NCI-H1105 treated with DMSO at 0.1 percent for 48 hours (cell line): ENCODE results near the gene POLR2M.

Experiments used
- DNase-seq: peaks from one replicate; lab custom pipeline; 2025; lab: John Stamatoyannopoulos, UW

Gene POLR2M

DNA sequence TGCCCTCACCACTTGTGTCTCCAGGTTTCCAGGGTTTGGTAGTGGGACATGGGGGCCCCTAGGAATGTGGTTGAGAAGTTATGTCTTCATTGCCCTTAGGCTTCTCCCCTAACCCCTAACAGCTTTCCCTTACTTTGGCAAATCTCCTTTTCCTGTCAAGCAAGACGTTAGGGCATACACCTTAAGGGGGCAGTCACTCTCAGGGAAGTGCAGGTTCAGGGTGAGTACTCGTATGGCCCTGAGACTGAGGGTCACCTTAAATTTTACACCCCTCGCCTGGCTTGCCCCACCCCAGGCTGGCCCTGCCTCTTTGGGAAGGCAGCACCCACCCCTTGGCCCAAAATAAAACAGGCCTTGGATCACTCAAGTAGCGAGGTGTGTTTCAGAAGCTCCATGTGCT is 33.5 kb downstream of the POLR2M start:
- no peak for DNase-seq

- DNase-seq = no peak
Measured at GRCh38 chr15:57741089-57741488, 34.6 kb downstream of the POLR2M start.

- DNase-seq = no peak
Measured at GRCh38 chr15:57743424-57743823, 36.9 kb downstream of the POLR2M start.

DNA sequence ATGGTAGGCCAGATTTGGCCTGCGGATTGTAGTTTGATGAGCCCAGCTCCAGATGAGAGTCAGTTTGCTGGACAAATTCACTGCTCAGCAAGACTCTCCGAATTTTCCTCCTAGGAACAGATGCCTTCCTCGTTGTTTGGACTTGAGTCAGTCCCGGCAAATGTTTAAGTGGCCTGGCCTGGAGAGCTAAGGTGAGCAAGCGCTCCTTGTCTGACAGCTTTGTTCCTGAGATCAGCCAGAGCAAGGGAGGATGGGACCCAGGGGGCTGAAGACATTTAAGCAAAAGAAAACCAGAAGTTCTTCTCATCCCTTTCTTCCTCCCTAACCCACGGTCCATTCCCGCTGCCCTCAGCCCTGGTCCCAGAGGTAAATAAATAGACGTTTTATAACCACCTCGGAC is 40.3 kb downstream of the POLR2M start:
- no peak for DNase-seq

DNA sequence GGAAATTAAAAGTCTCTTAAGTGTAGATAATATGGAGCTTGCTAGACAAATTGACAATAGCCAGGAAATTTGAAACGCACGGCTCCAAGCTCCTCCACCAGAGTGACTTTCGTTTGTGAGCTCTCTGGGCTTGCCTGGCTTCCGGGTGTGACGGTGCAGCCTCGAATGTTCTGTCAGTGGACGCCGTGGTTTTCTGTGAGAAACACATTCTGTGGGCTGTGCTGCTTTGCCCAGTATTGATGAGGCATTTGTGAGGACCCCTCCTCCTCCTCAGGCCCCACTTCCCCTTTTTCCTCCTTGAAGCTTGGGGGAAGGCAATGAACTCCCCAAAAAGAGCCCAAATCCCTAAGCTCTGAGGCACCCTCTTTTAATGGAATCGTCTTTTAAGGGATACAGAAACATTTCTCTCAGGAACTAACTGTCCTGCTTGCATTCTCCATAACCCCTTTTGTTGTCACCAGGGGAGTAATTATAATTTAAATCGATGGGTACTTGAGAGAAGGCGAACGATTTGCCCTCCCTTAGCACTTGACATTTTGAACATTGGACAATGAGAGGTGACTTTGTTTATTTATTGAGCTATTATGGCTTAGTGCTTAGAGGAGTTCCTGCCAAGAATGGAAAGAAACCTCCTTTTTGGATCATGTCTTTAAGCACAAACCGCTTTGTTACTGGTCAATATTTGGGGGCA is 40.8 kb downstream of the POLR2M start:
- peak; percentile 92 for DNase-seq

DNA sequence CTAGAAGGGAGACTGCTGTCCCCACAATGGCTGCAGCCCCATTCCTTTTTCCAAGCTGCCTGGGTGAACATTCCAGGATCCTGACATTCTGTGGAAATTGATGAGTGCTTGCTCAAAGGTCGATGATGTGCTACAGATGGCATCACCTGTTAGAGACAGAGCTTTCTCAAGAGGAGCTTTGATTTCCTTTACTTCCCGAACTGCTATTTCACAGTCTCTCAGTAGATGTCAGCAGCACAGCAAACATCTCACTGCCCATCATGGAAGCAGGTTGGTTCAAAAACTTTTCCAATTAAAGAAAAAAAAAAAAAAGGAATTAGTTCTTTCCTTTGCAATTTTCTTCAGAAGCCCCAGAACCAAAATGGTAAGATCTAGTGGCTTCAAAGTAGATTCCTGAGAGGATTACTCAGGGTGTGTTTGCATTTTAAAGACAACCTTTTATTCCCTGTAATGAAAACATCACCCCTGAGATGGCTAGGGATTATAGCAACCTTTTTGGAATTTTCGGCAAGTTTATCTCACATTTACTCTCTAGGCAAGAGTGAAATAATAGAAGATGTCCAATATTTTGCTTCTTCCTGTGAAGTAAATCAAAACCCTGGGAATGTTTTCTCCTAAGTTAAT is 44.8 kb downstream of the POLR2M start:
- DNase-seq = peak; percentile 39

GRCh38 chr15:57752436-57752835 is 45.9 kb downstream of the POLR2M start:
- no peak for DNase-seq

GRCh38 chr15:57752840-57753239 is 46.3 kb downstream of the POLR2M start:
- no peak for DNase-seq

DNA sequence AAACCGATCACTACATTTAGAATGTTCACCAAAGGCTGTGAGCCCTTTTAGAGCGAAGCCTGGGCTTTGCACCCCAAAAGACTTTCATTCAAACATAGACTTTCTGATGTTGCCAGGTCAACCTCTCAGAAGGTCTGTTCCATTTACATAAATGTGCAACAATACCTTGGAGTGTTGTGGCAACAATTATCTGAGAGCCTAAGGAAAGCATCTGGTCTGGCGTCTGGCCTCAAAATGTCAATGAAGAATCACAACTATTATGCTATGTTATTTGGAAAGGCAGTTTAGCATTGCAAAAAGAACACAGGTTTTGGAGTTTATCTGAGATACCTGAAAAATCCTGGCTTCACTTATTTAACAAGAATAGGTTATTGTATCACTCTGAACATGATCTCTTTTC is 50.0 kb downstream of the POLR2M start:
- no peak for DNase-seq

DNA sequence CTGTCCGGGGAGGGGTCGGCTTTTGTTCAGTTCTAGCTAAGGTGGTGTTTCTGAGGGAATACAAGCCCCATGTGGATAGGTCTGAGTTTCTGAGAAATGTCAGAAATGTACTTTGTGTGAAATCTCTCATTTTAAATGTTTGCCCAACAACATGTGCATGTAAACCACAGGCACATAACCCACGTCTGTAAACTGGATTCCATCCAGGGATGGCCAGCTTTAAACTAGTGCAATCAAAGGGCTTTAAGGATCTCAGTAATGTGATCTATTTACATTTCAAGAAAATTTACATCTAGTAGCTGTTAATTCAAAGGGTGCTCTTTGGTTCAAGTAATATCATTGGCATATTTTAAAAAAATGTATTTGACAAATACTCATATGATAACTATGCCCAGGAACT is 52.0 kb downstream of the POLR2M start:
- peak; percentile 21 for DNase-seq

GRCh38 chr15:57761562-57761961 is 55.0 kb downstream of the POLR2M start:
- DNase-seq = no peak

DNA sequence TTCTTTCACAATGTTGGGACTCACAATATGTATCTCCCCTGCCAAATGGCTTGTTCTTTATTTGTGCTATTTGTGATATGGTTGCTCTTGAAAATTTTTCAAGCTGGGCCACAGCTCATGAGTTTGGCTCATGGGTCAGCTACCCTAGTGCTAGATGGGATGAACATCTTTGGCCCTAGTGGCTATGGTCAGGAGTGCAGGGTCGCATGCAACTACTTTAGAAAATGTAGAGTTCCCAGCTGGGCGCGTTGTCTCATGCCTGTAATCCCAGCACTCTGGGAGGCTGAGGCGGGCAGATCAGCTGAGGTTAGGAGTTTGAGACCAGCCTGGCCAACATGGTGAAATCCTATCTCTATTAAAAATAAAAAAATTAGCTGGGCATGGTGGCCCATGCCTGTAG is 55.8 kb downstream of the POLR2M start:
- no peak for DNase-seq

GRCh38 chr15:57763176-57763964 is 56.9 kb downstream of the POLR2M start:
- DNase-seq = no peak
